Myocyte (in vitro differentiated cells): ENCODE data around the gene KCNF1. TPM values are rescaled to one million over a fixed set of nuclear protein-coding genes. Genes with fewer than 3 reads are reported as not detected.
A peak's percentile ranks its signal among the peaks of the same experiment; 100 is the strongest.

ENCODE experiments used
- DNase-seq: peaks from one replicate; pipeline ENCODE4 v3.0.0-alpha.2; 2012; ENCODE audit warnings: low read depth
- total RNA-seq: library from RNA; depleted of rRNA; stranded (reverse); fragments of >200 nt; gene quantifications from 2 replicates; pipeline ENCODE4 v1.2.3, GENCODE V29; 2014

KCNF1 gene
- total RNA-seq, 1 donor from 2014 or later: 0.16 TPM

DNA sequence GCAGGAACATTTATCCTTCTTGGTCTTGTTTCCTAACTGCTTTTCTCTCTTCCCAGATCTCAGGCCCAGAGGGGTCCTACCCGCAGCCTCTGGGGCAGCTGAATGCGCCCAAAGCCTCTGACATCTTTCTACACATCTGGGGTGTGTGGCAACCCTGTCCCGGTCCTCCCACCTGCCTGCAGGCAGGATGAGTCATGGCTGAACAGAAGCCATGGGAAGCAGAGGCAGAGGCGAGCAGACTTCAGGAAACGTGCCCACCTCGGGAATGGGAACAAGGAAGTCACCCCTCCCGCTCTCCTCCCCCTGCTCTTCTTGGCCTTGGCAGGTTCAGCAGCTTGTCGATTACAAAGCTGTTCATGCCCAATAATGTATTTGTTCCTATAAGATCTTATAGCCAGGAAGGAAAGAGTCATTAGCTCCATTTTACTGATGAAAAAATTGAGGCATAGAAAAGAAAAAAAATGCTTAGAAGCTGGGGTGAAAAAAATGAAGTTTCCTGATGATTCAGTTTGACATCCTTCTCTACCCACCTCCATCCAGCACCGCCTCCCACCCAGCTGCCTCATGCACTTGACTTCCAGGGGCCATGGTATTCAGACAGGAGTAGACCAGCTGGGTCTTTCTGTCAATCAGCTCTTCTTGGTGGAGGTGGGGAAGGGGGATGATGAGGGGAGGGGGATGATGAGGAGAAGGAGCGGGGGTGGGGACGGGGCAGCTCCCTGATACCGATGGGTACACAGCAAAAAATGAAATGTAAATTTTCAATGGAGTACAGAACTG is 10.4 kb upstream of the KCNF1 start:
- no peak for DNase-seq

DNA sequence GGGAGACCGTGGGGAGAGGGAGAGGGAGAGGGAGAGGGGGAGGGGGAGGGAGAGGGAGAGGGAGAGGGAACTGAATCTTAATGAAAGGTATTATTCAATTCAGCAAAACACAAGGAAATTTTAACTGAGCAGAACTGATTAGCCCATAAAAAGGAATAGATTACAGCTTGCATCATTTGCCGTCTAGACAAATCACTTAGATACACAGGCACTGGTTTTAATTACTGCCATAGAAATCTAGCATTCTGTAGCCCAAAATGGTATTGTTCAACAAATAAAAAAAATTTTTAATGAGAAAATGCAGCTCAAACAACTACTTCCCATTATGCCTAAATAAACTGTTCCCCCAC is 7.9 kb upstream of the KCNF1 start:
- DNase-seq: no peak

DNA sequence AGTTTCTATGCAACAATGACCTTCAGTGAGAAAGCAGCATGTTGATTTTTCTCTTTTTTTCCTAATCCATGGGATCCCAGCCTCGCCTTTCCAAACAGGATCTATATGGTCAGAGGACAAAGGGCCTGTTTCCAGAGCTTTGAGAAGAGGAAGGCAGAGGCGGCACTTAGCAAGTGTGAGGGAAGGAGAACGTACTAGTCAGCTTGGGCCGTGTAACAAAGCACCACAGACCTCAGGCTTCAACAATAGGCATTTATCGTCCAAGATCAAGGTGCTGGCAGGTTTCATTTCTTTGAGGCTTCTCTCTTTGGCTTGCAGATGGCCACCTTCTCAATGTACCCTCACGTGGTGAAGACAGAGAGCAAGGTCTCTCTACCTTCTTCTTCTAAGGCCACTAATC is 7.3 kb upstream of the KCNF1 start:
- no peak for DNase-seq

DNA sequence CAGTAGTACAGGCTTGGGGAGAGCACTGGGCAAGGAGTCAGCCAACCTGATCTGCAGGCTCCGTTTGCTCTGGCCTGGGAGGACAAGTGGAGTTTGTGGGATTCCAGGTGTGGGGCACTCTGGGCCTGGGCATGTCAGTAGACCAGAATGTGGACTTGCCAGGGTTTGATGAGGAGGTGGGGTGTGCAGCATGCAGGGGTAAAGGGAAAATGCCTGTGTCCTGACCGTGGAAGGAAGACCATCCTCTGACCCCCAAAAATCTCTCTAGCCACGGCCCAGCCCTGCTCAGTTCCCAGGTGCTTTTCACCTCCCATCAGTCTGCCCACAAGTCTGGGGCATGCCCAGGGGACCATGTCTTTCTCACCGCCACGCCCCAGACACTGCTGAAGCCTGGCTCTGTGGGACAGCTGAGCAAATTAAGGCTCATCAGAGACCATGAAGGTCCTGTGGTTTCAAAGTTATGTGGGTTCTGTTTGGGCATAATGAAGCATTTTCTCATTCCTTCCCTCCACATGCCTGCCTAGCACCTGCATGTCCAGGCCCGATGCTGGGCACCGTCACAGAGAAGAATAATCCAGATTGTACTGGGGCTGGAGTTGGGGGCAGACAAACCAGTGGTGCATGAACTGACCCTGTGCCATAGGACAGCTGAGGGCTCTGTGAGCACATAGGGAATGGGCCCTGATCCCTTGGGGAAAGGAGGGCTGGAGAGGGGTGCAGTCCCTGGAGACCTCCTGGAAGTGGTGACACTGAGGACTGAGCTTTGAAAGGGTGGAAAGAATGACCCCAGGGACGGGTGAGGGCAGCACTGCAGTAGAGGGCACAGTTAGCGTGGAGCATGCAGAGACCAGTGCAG is 6.5 kb upstream of the KCNF1 start:
- DNase-seq: peak; percentile 49

DNA sequence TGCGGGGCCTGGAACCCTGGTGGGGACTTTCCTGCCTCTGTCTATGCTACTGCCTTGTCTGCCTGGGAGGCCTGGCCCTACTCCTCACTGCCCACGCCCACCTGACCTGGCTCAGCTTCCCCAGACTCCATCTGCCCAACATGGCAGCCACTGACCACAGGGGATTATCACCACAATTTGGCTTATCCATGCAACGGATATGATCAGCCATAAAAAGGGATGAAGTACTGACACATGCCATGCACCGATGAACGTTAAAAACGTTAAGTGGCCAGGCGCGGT is 5.9 kb upstream of the KCNF1 start:
- peak; percentile 55 for DNase-seq

DNA sequence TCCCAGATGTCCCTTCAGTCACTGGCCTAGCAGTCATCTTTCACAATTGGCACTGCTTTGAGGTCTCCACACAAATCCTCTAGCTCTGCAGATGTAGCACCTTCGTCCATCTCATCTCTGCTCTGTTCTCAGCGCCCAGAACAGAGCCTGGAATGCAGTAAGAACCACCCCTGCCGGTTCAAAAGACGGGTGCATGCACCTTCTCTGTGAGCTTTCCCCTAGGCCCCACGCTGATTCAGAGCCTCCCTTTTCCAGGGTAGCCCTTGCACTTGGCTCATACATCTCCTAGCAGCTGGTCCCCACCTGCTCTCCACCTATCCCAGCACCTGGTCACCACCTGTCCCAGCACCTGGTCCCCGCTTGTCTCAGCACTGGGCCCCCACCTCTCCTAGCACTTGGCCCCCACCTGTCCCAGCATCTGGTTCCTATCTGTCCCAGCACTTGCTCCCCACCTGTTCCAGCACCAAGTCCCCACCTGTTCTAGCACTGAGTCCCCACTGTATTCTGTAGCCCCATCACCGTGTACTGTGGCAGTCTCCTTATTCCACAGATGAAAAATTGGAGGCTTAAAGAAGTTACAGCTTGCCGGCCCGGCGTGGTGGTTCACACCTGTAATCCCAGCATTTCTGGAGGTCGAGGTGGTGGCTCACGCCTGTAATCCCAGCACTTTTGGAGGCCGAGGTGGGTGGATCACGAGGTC is 4.7 kb upstream of the KCNF1 start:
- no peak for DNase-seq

DNA sequence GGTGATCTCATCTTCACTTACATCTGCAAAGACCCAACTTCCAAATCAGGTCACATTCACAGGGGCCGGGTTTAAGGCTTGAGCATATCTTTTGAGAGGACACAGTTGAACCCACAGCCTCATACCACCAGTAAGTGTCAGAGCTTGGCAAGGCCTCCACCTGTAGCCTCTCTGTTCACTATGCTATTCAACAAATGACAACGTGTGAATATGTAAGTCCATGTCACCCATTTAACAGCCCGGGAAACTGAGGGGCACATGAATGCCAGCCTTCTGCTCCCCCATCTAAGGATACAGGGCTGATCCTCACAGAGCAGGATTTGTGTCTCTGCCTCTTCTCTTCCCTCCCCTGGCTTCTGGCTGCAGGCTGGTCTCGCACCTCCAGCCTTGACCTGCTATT is 3.5 kb upstream of the KCNF1 start:
- DNase-seq: no peak

DNA sequence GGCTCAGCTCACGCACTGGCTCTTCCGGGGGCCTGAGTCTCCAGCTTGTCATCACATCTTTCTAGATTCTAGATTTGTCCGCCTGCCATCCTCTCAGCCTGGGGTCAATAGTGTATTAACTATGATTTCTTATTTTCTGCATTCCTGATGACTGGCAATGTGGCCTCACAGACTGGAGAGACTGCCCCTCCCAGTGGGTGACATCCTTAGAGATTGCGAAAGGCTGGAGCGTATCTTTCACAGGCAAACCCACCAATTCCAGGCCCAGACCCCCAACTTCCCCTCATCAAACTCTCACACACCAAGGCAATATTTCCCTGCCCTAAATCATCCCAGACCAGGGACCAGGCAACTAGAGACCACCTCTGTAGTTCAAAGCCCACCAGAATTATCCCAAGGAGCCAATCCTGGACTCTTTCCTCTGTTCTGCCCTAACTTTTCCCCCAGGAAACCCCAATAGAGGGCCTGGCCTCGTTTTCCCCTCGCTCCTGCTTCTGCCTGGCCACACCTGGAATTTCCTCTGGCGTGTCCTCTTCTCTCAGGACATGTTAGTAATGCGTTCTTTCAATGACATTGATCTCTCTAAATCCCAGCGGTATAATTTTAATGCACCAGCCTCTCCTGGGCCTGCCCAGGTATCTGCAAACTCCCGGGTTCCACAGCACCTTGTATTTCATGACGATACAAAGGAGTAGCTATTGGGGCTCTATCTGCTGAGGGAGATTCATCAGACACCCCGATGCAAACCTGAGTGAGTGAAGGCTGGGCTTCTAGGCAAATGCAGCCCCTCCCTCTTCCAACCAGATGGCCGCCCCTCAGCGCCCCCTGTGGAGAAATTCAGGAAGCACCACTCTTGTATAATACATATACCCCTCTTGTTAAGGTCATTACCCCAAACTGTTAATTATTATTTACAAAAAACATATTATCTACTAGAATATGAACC is 2.4 kb upstream of the KCNF1 start:
- DNase-seq: no peak

DNA sequence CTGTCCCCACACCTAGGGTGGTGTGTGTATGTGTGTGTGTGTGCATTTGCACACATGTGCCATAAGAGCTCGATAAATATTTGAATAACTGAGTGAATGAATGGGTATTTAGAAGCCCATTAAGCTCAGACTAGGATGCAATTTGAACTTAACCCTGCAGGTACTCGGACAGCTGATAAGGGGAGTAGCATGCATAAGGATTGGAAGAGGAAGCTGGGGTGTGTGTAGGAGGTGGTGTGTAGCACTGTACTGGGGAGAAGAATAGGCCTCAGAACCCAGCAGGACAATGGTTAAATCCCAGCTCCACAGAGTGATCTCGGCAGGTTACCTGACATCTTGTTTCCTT is 1.8 kb upstream of the KCNF1 start:
- DNase-seq: no peak

DNA sequence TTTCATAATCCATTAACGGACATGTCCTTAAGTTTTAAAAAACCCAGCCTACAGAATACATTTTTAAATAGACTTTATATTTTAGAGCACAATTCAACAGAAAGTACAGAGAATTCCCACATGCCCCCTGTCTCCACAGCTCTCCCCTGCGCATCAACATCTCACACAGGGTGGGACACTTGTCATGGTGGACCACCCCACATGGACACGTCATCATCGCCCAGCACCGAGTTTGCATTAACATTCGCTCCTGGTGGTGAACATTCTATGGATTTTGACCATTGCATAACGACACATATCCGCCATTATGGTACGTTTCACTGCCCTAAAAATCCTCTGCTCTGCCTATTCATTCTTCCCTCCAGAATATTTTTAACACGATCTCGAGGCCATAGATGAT is 1.1 kb upstream of the KCNF1 start:
- DNase-seq: no peak

DNA sequence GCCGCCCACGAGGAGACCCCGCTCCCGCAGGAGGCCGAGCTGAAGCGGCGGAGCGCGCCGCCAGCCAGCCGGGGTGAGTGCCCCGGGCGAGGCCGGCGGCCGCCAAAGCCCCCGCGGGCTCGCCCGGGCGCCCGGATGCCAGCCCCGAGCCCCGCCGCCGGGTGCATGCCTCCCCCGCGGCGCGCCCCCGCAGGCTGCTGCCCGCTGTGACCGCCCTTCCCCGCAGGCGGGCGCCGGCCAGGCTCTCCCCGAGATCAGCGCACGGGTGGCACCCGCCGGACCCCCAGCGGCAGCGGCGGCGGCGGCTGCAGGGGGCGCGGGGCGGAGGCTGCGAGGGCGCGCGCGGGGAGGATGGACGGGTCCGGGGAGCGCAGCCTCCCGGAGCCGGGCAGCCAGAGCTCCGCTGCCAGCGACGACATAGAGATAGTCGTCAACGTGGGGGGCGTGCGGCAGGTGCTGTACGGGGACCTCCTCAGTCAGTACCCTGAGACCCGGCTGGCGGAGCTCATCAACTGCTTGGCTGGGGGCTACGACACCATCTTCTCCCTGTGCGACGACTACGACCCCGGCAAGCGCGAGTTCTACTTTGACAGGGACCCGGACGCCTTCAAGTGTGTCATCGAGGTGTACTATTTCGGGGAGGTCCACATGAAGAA is 470 bp downstream of the KCNF1 start:
- no peak for DNase-seq

DNA sequence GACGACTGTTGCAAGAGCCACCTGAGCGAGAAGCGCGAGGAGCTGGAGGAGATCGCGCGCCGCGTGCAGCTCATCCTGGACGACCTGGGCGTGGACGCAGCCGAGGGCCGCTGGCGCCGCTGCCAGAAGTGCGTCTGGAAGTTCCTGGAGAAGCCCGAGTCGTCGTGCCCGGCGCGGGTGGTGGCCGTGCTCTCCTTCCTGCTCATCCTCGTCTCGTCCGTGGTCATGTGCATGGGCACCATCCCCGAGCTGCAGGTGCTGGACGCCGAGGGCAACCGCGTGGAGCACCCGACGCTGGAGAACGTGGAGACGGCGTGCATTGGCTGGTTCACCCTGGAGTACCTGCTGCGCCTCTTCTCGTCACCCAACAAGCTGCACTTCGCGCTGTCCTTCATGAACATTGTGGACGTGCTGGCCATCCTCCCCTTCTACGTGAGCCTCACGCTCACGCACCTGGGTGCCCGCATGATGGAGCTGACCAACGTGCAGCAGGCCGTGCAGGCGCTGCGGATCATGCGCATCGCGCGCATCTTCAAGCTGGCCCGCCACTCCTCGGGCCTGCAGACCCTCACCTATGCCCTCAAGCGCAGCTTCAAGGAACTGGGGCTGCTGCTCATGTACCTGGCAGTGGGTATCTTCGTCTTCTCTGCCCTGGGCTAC is 1.2 kb downstream of the KCNF1 start:
- no peak for DNase-seq

DNA sequence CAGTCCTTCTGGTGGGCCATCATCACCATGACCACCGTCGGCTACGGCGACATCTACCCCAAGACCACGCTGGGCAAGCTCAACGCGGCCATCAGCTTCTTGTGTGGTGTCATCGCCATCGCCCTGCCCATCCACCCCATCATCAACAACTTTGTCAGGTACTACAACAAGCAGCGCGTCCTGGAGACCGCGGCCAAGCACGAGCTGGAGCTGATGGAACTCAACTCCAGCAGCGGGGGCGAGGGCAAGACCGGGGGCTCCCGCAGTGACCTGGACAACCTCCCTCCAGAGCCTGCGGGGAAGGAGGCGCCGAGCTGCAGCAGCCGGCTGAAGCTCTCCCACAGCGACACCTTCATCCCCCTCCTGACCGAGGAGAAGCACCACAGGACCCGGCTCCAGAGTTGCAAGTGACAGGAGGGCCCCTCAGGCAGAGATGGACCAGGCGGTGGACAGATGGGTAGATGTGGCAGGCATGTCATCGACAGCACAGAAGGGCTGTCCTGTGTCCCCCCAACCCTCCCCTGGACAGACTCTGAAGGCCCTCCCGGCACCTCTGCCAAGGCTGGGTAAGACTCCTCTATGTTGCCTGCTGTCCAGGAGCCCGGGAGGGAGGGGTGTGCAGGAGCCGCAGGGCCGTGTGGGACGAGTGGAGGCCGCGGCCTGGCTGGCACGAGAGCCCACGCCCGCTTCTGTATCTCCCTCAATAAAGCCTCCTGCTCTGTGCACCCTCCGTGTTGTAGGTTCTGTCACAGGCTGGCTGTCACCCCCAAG is 2.0 kb downstream of the KCNF1 start:
- DNase-seq: no peak

DNA sequence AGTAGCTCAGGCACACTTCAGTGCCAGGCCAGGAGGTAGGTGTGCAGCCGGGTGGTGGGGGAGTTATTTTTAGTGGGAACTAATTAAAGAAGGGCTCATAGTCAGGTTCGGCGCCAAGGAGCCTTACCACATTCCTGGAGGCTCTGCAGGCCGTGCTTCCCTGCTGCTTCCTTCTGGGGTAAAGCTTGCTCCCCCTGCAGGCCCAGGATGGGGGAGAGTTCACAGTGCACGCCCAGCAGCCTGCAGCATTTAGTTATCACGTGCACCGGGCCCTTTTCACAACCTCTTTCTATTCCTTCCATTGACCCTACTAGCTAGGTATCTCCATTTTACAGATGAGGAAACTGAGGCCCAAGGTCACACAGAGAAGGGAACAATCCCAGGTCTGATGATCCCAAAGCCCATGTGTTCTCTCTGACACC is 2.5 kb downstream of the KCNF1 start:
- DNase-seq: no peak

DNA sequence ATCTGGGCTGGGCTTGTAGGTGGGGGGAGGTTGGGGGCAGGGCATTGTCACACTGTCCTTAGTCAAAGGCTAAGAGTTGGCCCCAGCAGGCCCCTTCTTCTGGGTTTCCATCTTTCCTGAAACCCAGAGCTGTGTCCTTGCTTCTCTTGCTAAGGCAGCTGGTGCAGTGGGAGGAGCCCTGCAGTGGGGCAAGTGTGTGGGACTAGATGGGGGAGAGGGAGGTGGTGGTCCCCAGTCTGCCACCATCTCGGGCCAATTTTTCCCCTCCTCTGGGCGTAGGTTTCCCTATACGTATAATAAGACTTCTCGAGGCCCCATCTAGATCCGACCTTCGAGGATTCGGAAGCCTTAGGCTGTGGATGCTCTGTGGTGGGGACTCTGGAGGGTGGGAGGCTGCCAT is 3.5 kb downstream of the KCNF1 start:
- no peak for DNase-seq

DNA sequence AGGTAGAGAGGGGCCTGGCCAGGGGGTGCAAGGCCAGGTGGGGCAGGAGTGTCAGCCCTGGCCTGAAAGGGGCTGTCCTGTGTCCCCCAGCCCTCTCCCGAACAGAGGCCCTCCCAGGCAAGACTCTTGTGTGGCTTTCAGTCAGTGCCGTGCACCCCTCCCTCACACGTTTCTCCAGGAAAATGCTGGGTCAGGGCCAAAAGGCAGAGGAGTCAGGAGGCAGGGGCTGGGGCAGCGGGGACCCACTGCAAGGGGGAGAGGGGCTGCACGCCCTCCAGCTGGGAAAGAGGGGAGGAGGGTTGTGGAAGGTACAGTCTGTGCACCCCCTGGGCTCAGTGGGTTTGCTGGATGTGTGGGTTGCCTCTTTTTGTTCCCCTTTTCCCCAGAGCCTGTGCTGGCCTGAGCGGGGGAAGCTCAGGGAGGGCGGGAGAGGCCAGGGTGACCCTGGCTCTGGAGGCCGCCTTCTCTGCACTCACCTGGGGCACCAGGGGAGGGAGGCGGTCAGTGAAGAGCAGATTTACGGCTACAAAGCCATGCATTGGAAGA is 4.1 kb downstream of the KCNF1 start:
- DNase-seq: no peak

DNA sequence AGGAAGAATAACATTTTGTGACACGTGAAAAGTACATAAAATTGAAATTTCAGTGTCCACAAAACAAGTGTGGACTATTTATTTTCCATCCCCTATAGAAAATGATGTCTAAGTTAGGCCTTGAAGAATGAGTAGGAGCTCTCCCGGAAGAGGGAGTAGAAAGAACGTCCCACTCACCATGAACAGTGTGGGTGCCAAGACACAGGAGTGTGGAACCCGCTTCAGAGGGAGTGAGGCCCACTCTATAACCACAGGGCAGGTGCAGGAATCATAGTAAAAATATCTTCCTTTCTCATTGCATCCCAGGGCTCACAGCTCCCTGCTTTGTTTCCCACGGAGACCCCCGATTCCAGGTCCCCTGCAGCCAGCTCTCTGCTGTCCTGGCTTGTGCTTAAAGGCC is 5.2 kb downstream of the KCNF1 start:
- no peak for DNase-seq

DNA sequence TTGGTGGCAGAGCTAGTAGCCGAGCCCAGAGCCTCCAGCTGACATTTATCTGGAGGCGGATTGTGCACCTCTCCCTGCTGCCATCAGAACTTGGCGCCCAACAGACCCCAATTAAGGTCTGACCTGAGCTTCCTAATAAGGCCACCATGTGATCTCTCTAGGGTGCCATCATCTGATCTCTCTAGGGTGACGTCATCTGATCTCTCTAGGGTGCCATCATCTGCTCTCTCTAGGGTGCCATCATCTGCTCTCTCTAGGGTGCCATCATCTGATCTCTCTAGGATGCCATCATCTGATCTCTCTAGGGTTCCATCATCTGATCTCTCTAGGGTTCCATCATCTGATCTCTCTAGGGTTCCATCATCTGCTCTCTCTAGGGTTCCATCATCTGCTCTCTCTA is 6.2 kb downstream of the KCNF1 start:
- no peak for DNase-seq
